ENCODE results near the gene PPT2. TPM values are rescaled to one million over a fixed set of nuclear protein-coding genes. Genes with fewer than 3 reads are reported as not detected.

The PPT2 gene
- total RNA-seq, 2 experiments from 2014 or later = 25.2 to 26.2 TPM

Other genes starting within 250 kb of the PPT2 start
- under 1 TPM; 0.59 to 0.82 TPM for gene C2, start 226.4 kb upstream of the PPT2 start, total RNA-seq
- not detected for gene CFB, start 208.0 kb upstream of the PPT2 start, total RNA-seq
- 10 to 100 TPM; 80.0 to 85.7 TPM for gene NELFE, start 195.2 kb upstream of the PPT2 start, total RNA-seq
- gene SKIC2, start 195.0 kb upstream of the PPT2 start, total RNA-seq = 100 to 1,000 TPM; 106 to 109 TPM
- gene DXO, start 182.0 kb upstream of the PPT2 start, total RNA-seq = 10 to 100 TPM; 11.8 to 13.7 TPM
- gene C4A, start 172.1 kb upstream of the PPT2 start, total RNA-seq = 1 to 10 TPM; 3.0 to 3.7 TPM
- gene C4B, start 139.3 kb upstream of the PPT2 start, total RNA-seq = 1 to 10 TPM; 2.5 to 3.6 TPM
- gene CYP21A2, start 115.7 kb upstream of the PPT2 start, total RNA-seq = under 1 TPM; 0.23 to 0.44 TPM
- gene TNXB, start 44.8 kb upstream of the PPT2 start, total RNA-seq = 1 to 10 TPM; 1.1 to 1.3 TPM
- 10 to 100 TPM; 60.6 to 61.8 TPM for gene ATF6B, start 25.9 kb upstream of the PPT2 start, total RNA-seq
- 1 to 10 TPM; 6.7 to 7.1 TPM for gene FKBPL, start 23.9 kb upstream of the PPT2 start, total RNA-seq
- under 1 TPM; 0.61 TPM for gene PRRT1, start 2.2 kb upstream of the PPT2 start, total RNA-seq
- 10 to 100 TPM; 11.9 to 12.3 TPM for gene EGFL8, start 10.5 kb downstream of the PPT2 start, total RNA-seq
- 10 to 100 TPM; 41.0 to 43.5 TPM for gene AGPAT1, start 21.9 kb downstream of the PPT2 start, total RNA-seq
- 10 to 100 TPM; 58.4 to 58.9 TPM for gene RNF5, start 24.3 kb downstream of the PPT2 start, total RNA-seq
- gene AGER, start 30.1 kb downstream of the PPT2 start, total RNA-seq = 10 to 100 TPM; 10.5 to 15.2 TPM
- 10 to 100 TPM; 53.9 to 59.3 TPM for gene PBX2, start 36.1 kb downstream of the PPT2 start, total RNA-seq
- gene GPSM3, start 38.5 kb downstream of the PPT2 start, total RNA-seq = 10 to 100 TPM; 69.4 to 73.0 TPM
- gene NOTCH4, start 69.9 kb downstream of the PPT2 start, total RNA-seq = 1 to 10 TPM; 1.4 to 1.5 TPM
- not detected for gene TSBP1, start 217.8 kb downstream of the PPT2 start, total RNA-seq